ENCODE measurements around the gene UGT1A9.

DNA sequence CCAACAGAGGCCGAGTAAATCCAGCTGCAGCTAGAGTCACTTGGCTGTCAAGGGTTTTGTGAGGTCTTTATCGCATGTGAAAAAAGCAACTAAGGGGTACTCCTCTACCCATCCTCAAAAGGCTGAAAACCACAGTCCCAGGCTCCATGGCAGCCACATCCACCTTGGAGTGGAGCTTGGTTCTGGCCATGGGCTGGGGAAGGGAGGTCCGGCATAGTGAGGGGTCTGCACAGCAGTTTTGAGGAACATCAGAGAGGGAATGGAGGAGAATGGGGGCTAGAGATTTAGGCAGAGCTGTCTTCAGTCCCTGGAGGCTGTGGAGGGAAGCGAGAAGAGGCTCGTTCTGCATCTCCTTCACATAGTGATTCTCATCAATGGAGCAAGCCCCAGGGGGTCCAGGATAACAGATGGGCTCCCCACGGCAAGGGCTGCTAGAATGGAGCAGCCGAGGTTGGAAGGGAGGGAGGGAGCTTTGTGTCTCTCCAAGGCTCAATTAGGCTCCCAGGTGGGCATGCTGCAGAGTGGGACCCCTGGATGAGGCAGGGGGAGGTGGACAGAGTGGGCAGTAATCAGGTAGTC, 127.5 kb downstream of the UGT1A9 start:
- TF ChIP-seq, protein P1, sequence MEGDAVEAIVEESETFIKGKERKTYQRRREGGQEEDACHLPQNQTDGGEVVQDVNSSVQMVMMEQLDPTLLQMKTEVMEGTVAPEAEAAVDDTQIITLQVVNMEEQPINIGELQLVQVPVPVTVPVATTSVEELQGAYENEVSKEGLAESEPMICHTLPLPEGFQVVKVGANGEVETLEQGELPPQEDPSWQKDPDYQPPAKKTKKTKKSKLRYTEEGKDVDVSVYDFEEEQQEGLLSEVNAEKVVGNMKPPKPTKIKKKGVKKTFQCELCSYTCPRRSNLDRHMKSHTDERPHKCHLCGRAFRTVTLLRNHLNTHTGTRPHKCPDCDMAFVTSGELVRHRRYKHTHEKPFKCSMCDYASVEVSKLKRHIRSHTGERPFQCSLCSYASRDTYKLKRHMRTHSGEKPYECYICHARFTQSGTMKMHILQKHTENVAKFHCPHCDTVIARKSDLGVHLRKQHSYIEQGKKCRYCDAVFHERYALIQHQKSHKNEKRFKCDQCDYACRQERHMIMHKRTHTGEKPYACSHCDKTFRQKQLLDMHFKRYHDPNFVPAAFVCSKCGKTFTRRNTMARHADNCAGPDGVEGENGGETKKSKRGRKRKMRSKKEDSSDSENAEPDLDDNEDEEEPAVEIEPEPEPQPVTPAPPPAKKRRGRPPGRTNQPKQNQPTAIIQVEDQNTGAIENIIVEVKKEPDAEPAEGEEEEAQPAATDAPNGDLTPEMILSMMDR (IDR thresholded peaks at IDR 0.05): no peak
- no peak for TF ChIP-seq EP300 (IDR thresholded peaks at IDR 0.05)
- no peak for TF ChIP-seq POLR2A (IDR thresholded peaks at IDR 0.05)
